Measurements from ENCODE around the gene SPESP1. TPM values are rescaled to one million over a fixed set of nuclear protein-coding genes. Genes with fewer than 3 reads are reported as not detected.

SPESP1 gene
- total RNA-seq, 1 donor from 2014 or later, result 7.6 TPM

DNA sequence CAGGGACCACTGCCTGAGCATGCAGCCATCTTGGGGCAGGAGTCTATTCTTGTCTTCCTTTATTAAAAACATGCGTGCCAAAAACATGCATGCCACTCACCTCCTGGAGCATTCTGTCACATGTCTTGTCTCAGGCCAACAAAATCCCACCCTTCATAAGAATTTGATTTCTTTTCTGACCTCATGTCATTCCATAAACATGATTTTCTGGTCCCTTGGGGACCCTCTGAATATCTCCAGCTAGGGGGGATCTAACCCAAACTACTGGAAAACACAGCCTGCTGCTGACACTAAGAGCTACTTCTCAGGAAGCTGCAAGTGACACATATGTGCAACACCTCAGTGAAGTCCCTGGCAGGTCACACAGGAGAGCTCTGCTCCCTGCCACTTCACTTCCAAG lies 57.4 kb downstream of the SPESP1 start:
- DNase-seq (no peak), ATAC-seq (ENCODE audit: poor library complexity) (no peak)
- intact Hi-C loops (cut with DNase I), result no loop called here

DNA sequence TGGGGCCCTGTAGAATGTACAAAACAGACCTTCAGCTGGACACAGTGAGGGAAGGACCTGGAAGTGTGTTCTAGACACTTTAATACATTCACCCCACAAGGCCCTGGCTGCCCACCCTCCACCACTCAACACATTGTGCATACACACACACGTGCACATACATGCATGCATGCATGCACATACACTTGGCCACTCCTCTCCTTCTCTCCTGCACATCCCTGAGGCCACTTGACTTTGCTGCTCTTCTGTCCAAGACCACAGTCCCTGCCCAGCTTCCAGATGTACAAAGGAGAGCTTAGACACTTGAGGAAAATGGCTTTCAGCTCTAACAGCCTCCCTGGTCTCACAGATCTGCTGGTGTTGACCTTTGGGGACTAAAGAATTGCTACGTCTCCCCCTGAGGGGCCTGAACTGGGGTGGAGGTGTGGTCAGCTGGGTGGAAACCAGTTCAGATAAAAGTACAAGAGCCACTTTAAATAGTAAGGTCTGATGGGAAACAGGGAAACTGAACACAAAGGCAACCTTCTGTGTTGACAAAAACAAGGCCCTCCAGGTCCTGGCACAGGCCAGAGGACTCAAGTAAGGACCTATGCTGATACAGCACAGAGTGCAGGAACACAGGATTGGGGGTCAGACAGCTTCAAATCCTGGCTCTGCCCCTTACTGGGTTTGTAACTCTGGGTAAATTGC lies 59.4 kb downstream of the SPESP1 start:
- ATAC-seq (ENCODE audit: poor library complexity), result peak; percentile 12
- intact Hi-C loops (cut with DNase I), result no loop called here
- no peak for DNase-seq

DNA sequence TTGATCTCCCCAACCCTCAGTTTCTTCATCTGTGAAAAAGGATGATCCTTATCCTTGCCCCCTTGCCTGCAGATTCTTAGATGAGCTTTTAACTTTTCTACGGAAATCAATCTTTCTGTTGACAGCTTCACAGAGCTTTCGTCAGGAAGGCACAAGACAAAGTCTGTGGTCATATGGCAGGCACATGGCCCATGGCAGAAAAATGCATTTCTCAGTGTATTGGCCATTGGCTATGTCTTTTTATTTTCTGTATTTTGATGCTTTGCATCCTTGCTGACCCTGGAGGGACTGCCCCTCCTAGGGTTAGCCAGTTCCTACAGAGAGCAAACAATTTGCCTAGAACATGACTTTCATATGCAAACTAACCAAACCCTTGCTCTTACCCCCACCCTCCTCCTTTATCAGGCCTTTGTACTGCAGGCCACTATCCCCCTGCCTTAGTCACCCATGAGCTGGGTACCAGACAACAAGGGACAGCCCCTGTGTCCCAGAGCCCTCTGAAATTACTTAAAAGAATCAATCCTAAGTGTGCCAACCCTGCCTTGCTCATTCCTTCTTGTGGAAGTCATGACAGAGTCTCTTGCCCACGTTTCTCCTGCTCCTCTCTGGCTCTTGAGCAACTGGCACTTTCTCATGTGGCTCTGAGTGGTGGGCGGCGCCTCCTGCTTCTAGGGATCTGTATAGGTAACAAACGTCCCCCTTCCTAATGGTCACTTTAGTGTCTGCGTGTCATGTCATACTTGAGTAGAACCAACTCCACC lies 60.1 kb downstream of the SPESP1 start:
- no peak for DNase-seq

DNA sequence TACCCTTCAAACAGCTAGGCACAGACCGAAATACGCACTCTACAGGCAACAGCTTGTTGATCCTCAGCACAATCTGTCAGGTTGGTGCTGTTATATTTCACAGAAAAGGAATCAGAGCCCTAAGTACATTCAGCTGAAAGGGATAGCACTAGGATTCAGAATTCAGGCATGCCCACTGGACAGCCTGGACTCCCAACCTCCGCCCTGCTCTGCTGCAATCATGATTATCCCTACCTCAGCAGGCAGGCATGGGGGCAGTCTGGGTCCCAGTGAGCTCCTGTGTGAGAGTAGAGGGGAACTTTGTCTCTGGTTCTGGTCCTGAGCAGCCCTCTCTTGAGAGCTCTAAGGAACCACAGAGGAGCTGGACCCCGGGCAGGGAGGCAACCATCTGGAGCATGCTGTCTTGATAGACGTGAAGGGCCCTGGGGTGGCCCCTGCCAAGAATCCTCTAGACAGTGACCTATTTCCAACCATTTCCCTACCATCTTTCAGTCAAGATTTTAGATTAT lies 60.7 kb downstream of the SPESP1 start:
- ATAC-seq (ENCODE audit: poor library complexity) (no peak), DNase-seq (no peak)
- intact Hi-C loops (cut with DNase I), result no loop called here

More for the DNA sequence above, 60.1 kb downstream of the SPESP1 start:
- ATAC-seq (ENCODE audit: poor library complexity), result no peak
- intact Hi-C loops (cut with DNase I), result no loop called here

- DNase-seq (no peak), ATAC-seq (ENCODE audit: poor library complexity) (peak; percentile 68)
- intact Hi-C loops (cut with DNase I), result no loop called here
Observed at GRCh38 chr15:68991723-68992122, 61.4 kb downstream of the SPESP1 start.

GRCh38 chr15:68992696-68993095 lies 62.4 kb downstream of the SPESP1 start:
- ATAC-seq (ENCODE audit: poor library complexity), result no peak
- intact Hi-C loops (cut with DNase I), result no loop called here

DNA sequence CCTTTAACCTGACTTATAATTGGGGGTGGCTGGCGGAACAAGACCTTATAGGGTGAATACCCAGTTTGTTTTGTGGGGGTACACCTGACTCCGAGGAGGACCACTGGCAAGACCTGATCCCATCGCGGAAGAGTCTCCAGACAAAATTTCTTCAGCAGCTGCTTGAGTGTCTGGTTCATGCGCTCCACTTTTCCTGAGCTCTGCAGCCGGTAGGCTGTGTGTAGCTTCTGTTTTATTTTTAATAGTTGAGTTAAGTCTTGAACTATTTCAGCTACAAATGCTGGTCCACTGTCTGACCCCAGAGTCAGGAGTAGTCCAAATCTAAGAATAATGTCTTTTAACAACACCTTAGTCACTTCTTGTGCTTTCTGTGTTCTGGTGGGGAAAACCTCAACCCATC lies 63.0 kb downstream of the SPESP1 start:
- DNase-seq, result no peak
- ATAC-seq (ENCODE audit: poor library complexity), result no peak
- intact Hi-C loops (cut with DNase I), result no loop called here

More at GRCh38 chr15:68992696-68993095, 62.4 kb downstream of the SPESP1 start:
- DNase-seq, result no peak

DNA sequence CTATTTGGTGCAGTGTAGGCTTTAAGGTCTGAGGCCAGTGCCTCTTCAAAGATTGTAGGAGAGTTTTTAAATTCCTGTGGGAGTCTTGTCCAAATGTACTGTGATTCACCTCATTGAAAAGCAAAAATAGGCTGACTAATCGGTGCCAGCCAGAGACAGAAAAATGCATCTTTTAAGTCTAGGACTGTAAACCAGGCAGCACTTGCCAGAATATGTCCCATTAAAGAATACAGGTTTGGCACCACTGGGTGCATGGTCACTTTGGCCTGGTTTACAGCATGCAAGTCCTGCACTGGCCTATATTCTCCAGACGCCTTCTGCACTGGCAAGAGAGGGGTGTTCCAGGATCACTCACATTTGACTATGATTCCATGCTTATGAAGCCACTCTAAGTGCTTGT lies 63.8 kb downstream of the SPESP1 start:
- intact Hi-C loops (cut with DNase I), result no loop called here
- DNase-seq (no peak), ATAC-seq (ENCODE audit: poor library complexity) (no peak)

GRCh38 chr15:68994981-68995761 lies 64.8 kb downstream of the SPESP1 start:
- DNase-seq (no peak), ATAC-seq (ENCODE audit: poor library complexity) (no peak)
- intact Hi-C loops (cut with DNase I), result no loop called here

Other genes with a start within 250 kb of the SPESP1 start
- 118 TPM for gene ANP32A, start 109.6 kb upstream of the SPESP1 start, total RNA-seq
- gene NOX5, start 84.2 kb downstream of the SPESP1 start, total RNA-seq, result not detected
- gene GLCE, start 230.1 kb downstream of the SPESP1 start, total RNA-seq, result 7.6 TPM

Data from Right ventricle myocardium superior (tissue), 1 donor.